MM.1S (cell line): Measurements from ENCODE around the gene PRM1.
A peak's percentile ranks its signal among the peaks of the same experiment; 100 is the strongest.

Source experiments
- CTCF ChIP-seq: fragments of 300-600 bp; sonication (generic); IDR thresholded peaks from 2 replicates; pipeline ENCODE4 v1.5.1; 2016; ENCODE audit warnings: antibody characterized with exemption, low read length, mixed read lengths
- EZH2 ChIP-seq: fragments of 300-600 bp; sonication (generic); optimal IDR thresholded peaks from 2 replicates; pipeline ENCODE3; 2017; ENCODE audit warnings: low read depth, mild to moderate bottlenecking, antibody characterized with exemption, low read length, mixed read lengths
- EZH2phosphoT487 ChIP-seq: fragments of 300-600 bp; sonication (generic); IDR thresholded peaks from 2 replicates; pipeline ENCODE4 v1.6.1; 2018; ENCODE audit warnings: antibody characterized with exemption, low read length

- TF ChIP-seq CTCF, result 0 out of 2 replicates have a peak, but pooled peaks have one; percentile 8
- TF ChIP-seq EZH2, result no peak
- no peak for TF ChIP-seq EZH2phosphoT487
Observed at GRCh38 chr16:11254913-11255736, 26.0 kb downstream of the PRM1 start.
